ENCODE results near the gene YIPF7.

The YIPF7 gene

GRCh38 chr4:44651425-44651824 lies at the start of gene YIPF7:
Gene YIPF7 (minus strand): TSS chr4:44651625. CDS start chr4:44650100, 1,525 bp downstream.
- DNase-seq (ENCODE audit: low spot score): no peak

GRCh38 chr4:44701037-44701436 lies 49.6 kb upstream of the YIPF7 start:
- DNase-seq (ENCODE audit: low spot score): no peak

- DNase-seq (ENCODE audit: low spot score): no peak
Observed at GRCh38 chr4:44700427-44700826, 49.0 kb upstream of the YIPF7 start.

- no peak for DNase-seq (ENCODE audit: low spot score)
Observed at GRCh38 chr4:44684648-44685047, 33.2 kb upstream of the YIPF7 start.

- no peak for DNase-seq (ENCODE audit: low spot score)
Observed at GRCh38 chr4:44679060-44679459, 27.6 kb upstream of the YIPF7 start.

GRCh38 chr4:44678094-44679041 lies 26.9 kb upstream of the YIPF7 start, which contains the start of gene GUF1:
Gene GUF1 (plus strand): TSS chr4:44678420. CDS start chr4:44678623, 203 bp downstream.
- DNase-seq (ENCODE audit: low spot score): peak; percentile 95

GRCh38 chr4:44675366-44675765 lies 23.9 kb upstream of the YIPF7 start:
- DNase-seq (ENCODE audit: low spot score): no peak

GRCh38 chr4:44674471-44674870 lies 23.0 kb upstream of the YIPF7 start:
- DNase-seq (ENCODE audit: low spot score): no peak

GRCh38 chr4:44671636-44672035 lies 20.2 kb upstream of the YIPF7 start:
- no peak for DNase-seq (ENCODE audit: low spot score)

- DNase-seq (ENCODE audit: low spot score): no peak
Observed at GRCh38 chr4:44670506-44671199, 19.2 kb upstream of the YIPF7 start.

- DNase-seq (ENCODE audit: low spot score): no peak
Observed at GRCh38 chr4:44668526-44668925, 17.1 kb upstream of the YIPF7 start.

GRCh38 chr4:44663539-44664263 lies 12.3 kb upstream of the YIPF7 start:
- no peak for DNase-seq (ENCODE audit: low spot score)

- DNase-seq (ENCODE audit: low spot score): no peak
Observed at GRCh38 chr4:44662623-44663005, 11.2 kb upstream of the YIPF7 start.

GRCh38 chr4:44661940-44662622 lies 10.7 kb upstream of the YIPF7 start:
- no peak for DNase-seq (ENCODE audit: low spot score)

GRCh38 chr4:44660396-44660795 lies 9.0 kb upstream of the YIPF7 start:
- DNase-seq (ENCODE audit: low spot score): no peak

- no peak for DNase-seq (ENCODE audit: low spot score)
Observed at GRCh38 chr4:44652002-44652401, 577 bp upstream of the YIPF7 start.

GRCh38 chr4:44646151-44646550 lies 5.3 kb downstream of the YIPF7 start:
- no peak for DNase-seq (ENCODE audit: low spot score)

- no peak for DNase-seq (ENCODE audit: low spot score)
Observed at GRCh38 chr4:44638091-44638490, 13.3 kb downstream of the YIPF7 start.

- DNase-seq (ENCODE audit: low spot score): no peak
Observed at GRCh38 chr4:44632733-44633132, 18.7 kb downstream of the YIPF7 start.

- DNase-seq (ENCODE audit: low spot score): no peak
Observed at GRCh38 chr4:44632089-44632488, 19.3 kb downstream of the YIPF7 start.

- peak; percentile 60 for DNase-seq (ENCODE audit: low spot score)
Observed at GRCh38 chr4:44629280-44629866, 22.1 kb downstream of the YIPF7 start.

All from AG20443 (cell line).